ENCODE results near the gene SH2D1A.

SH2D1A gene

GRCh38 chrX:124348885-124349453 is 2.6 kb downstream of the SH2D1A start:
- CTCF ChIA-PET = no interaction called here

DNA sequence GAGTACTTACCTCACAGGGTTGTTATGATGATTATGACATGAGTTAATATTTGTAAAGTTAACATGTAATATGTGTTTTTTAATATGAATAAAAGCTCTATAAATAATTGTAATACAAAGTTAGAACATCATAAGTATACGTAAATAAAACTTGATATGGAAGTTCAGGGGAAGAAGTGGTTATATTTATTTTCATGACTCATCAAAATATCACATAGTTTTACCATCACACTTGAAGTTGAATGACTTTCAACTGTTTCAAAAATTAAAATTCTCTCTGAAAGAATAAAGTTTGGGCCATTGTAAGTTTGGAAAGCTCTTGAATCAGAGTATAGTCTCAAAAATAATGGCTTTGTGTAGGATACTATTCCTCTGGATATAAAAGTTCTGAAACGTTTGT is 8.3 kb downstream of the SH2D1A start:
- ChIA-PET CTCF (interaction anchor here (0.6 kb wide), 1 partner anchor 177 kb away, joined by 3 read pairs; no protein-coding TSS in a partner anchor), POLR2A (no interaction called here)
- TF ChIP-seq SP1 (IDR thresholded peaks at IDR 0.05) (no peak), BHLHE40 (IDR thresholded peaks at IDR 0.05; ENCODE audit: borderline replicate concordance) (no peak), ZNF384 (IDR thresholded peaks at IDR 0.05) (no peak), ELF4 (IDR thresholded peaks at IDR 0.05) (no peak), NFRKB (IDR thresholded peaks at IDR 0.05) (no peak), FOXM1 (IDR thresholded peaks at IDR 0.05; ENCODE audit: borderline replicate concordance) (no peak), FOXK2 (IDR thresholded peaks at IDR 0.05) (no peak), TARDBP (IDR thresholded peaks at IDR 0.05) (no peak), L3MBTL2 (conservative IDR thresholded peaks at IDR 0.05) (no peak), ARNT (IDR thresholded peaks at IDR 0.05) (no peak), HDGF (IDR thresholded peaks at IDR 0.05; ENCODE audit: borderline replicate concordance) (no peak), SUZ12 (IDR thresholded peaks at IDR 0.05) (no peak), CTBP1 (IDR thresholded peaks at IDR 0.05; ENCODE audit: borderline replicate concordance) (no peak), FOXA1 (IDR thresholded peaks at IDR 0.05) (no peak), LEF1 (IDR thresholded peaks at IDR 0.05; ENCODE audit: borderline replicate concordance) (no peak)
- TF ChIP-seq, protein P1, sequence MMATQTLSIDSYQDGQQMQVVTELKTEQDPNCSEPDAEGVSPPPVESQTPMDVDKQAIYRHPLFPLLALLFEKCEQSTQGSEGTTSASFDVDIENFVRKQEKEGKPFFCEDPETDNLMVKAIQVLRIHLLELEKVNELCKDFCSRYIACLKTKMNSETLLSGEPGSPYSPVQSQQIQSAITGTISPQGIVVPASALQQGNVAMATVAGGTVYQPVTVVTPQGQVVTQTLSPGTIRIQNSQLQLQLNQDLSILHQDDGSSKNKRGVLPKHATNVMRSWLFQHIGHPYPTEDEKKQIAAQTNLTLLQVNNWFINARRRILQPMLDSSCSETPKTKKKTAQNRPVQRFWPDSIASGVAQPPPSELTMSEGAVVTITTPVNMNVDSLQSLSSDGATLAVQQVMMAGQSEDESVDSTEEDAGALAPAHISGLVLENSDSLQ (IDR thresholded peaks at IDR 0.05) = no peak
- DNase-seq (ENCODE audit: extremely low spot score) = no peak

More at GRCh38 chrX:124348885-124349453, 2.6 kb downstream of the SH2D1A start:
- DNase-seq (ENCODE audit: extremely low spot score) = no peak
- TF ChIP-seq L3MBTL2 (conservative IDR thresholded peaks at IDR 0.05) (no peak), LEF1 (IDR thresholded peaks at IDR 0.05; ENCODE audit: borderline replicate concordance) (no peak), NFRKB (IDR thresholded peaks at IDR 0.05) (no peak), SP1 (IDR thresholded peaks at IDR 0.05) (no peak), TARDBP (IDR thresholded peaks at IDR 0.05) (no peak), HDGF (IDR thresholded peaks at IDR 0.05; ENCODE audit: borderline replicate concordance) (no peak), FOXM1 (IDR thresholded peaks at IDR 0.05; ENCODE audit: borderline replicate concordance) (no peak), FOXK2 (IDR thresholded peaks at IDR 0.05) (no peak), ELF4 (IDR thresholded peaks at IDR 0.05) (no peak), FOXA1 (IDR thresholded peaks at IDR 0.05) (no peak)
- POLR2A ChIA-PET = no interaction called here

- CTCF ChIA-PET = interaction anchor here (0.7 kb wide), 1 partner anchor 11 kb away, joined by 3 read pairs; no protein-coding TSS in a partner anchor
- DNase-seq (ENCODE audit: extremely low spot score) = no peak
- POLR2A ChIA-PET = no interaction called here
- no peak for TF ChIP-seq TARDBP (IDR thresholded peaks at IDR 0.05)
- no peak for TF ChIP-seq ARNT (IDR thresholded peaks at IDR 0.05)
- no peak for TF ChIP-seq FOXA1 (IDR thresholded peaks at IDR 0.05)
- TF ChIP-seq SP1 (IDR thresholded peaks at IDR 0.05) = no peak
- no peak for TF ChIP-seq FOXK2 (IDR thresholded peaks at IDR 0.05)
- no peak for TF ChIP-seq L3MBTL2 (conservative IDR thresholded peaks at IDR 0.05)
Observed at GRCh38 chrX:124358800-124359383, 12.5 kb downstream of the SH2D1A start.

DNA sequence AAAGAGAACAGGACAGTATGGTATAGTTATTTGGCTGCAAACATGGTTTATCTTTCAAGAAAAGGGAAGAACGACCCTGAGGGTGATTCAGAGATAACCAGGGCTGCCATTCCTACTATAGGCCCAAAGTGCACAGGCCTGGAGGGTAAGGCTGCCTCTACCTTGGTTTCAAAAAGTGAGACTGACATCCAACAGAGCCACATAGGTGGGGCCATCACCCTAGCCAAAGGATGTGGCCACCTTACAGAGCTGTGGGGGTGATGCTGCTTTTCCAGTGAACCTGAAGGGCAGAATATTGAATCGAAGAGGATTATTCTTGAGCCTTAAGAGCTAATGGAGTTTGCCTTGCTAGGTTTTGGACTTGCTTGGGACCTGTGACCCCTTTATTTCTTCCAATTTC is 15.7 kb downstream of the SH2D1A start:
- CTCF ChIA-PET = no interaction called here

GRCh38 chrX:124362761-124363160 is 16.4 kb downstream of the SH2D1A start:
- DNase-seq (ENCODE audit: extremely low spot score) = no peak
- ChIA-PET CTCF (no interaction called here), POLR2A (no interaction called here)
- no peak for TF ChIP-seq TARDBP (IDR thresholded peaks at IDR 0.05)
- no peak for TF ChIP-seq LEF1 (IDR thresholded peaks at IDR 0.05; ENCODE audit: borderline replicate concordance)
- TF ChIP-seq BHLHE40 (IDR thresholded peaks at IDR 0.05; ENCODE audit: borderline replicate concordance) = no peak
- TF ChIP-seq FOXA1 (IDR thresholded peaks at IDR 0.05) = no peak
- TF ChIP-seq, protein P1 (IDR thresholded peaks at IDR 0.05) = no peak
- TF ChIP-seq FOXM1 (IDR thresholded peaks at IDR 0.05; ENCODE audit: borderline replicate concordance) = no peak
- TF ChIP-seq FOXK2 (IDR thresholded peaks at IDR 0.05) = no peak
- no peak for TF ChIP-seq HDGF (IDR thresholded peaks at IDR 0.05; ENCODE audit: borderline replicate concordance)
- no peak for TF ChIP-seq SUZ12 (IDR thresholded peaks at IDR 0.05)
- no peak for TF ChIP-seq CTBP1 (IDR thresholded peaks at IDR 0.05; ENCODE audit: borderline replicate concordance)

More for the DNA sequence above, 15.7 kb downstream of the SH2D1A start:
- no peak for TF ChIP-seq LEF1 (IDR thresholded peaks at IDR 0.05; ENCODE audit: borderline replicate concordance)
- no peak for DNase-seq (ENCODE audit: extremely low spot score)
- POLR2A ChIA-PET = no interaction called here

DNA sequence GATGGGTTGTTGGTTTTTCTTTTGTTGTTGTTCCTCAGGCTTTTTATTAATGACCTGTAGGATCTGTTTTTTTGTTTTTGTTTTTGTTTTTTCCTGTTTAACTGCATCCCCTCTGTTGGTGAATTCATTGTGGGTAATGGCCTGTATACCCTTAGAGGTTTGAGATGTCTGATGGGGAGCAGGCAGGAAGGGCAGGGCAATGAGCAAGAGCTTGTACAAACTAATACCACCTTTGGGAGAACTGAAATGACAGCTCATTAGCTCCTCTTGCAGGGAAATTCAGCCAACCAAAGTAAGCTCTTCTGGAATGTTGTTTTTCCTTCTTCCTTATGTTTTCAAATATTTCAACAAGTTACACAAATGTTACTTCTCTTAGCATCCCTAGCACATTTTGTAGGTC is 23.4 kb downstream of the SH2D1A start:
- no peak for DNase-seq (ENCODE audit: extremely low spot score)
- ChIA-PET POLR2A (no interaction called here), CTCF (interaction anchor here (0.6 kb wide), 1 partner anchor 1747 kb away, joined by 3 read pairs; no protein-coding TSS in a partner anchor)
- no peak for TF ChIP-seq ARNT (IDR thresholded peaks at IDR 0.05)
- no peak for TF ChIP-seq CTBP1 (IDR thresholded peaks at IDR 0.05; ENCODE audit: borderline replicate concordance)
- TF ChIP-seq FOXM1 (IDR thresholded peaks at IDR 0.05; ENCODE audit: borderline replicate concordance) = no peak
- no peak for TF ChIP-seq FOXA1 (IDR thresholded peaks at IDR 0.05)
- no peak for TF ChIP-seq SP1 (IDR thresholded peaks at IDR 0.05)
- no peak for TF ChIP-seq L3MBTL2 (conservative IDR thresholded peaks at IDR 0.05)
- no peak for TF ChIP-seq FOXK2 (IDR thresholded peaks at IDR 0.05)
- no peak for TF ChIP-seq HDGF (IDR thresholded peaks at IDR 0.05; ENCODE audit: borderline replicate concordance)
- no peak for TF ChIP-seq ELF4 (IDR thresholded peaks at IDR 0.05)
- no peak for TF ChIP-seq NFRKB (IDR thresholded peaks at IDR 0.05)
- TF ChIP-seq ZNF384 (IDR thresholded peaks at IDR 0.05) = no peak
- no peak for TF ChIP-seq LEF1 (IDR thresholded peaks at IDR 0.05; ENCODE audit: borderline replicate concordance)
- TF ChIP-seq, protein P1 (IDR thresholded peaks at IDR 0.05) = no peak
- TF ChIP-seq BHLHE40 (IDR thresholded peaks at IDR 0.05; ENCODE audit: borderline replicate concordance) = no peak
- no peak for TF ChIP-seq TARDBP (IDR thresholded peaks at IDR 0.05)
- no peak for TF ChIP-seq SUZ12 (IDR thresholded peaks at IDR 0.05)

Data from HEK293T (cell line).